Measurements from ENCODE around the gene ACOT11. TPM values are rescaled to one million over a fixed set of nuclear protein-coding genes. Genes with fewer than 3 reads are reported as not detected.

ACOT11 gene
- polyA plus RNA-seq, 1 of the 3 experiments (the other 2 are of a cell fraction) = 6.9 TPM

GRCh38 chr1:54564312-54565112, 16.5 kb downstream of the ACOT11 start:
- ChIA-PET POLR2A (interaction anchor here (1.6 kb wide), 1 partner anchor 16 kb away, joined by 3 read pairs; the partner anchor contains the start of gene ACOT11), CTCF (no interaction called here)
- WGBS (ENCODE audit: low lambda C conversion rate) = 93% methylated on average over 16 of the region's 17 CpGs
- DNase-seq = no peak
- no peaks in the 10 kb centered on the region for H3K79me2 ChIP-seq (ENCODE audit: insufficient read depth)
- H3K4me1 ChIP-seq (ENCODE audit: control insufficient read depth in 1 of 2, insufficient read depth in 2 of 2, low read depth in 1 of 2, low read length in 1 of 2) = peaks cover 0 to 9% of the 10 kb centered on the region in 2 experiments; a peak in 2 of 4 replicates
- H3K9me2 ChIP-seq = no peaks in the 10 kb centered on the region
- H3K27me3 ChIP-seq (ENCODE audit: insufficient read depth) = no peaks in the 10 kb centered on the region
- no peak overlapping the region for H3K27ac ChIP-seq (ENCODE audit: low read depth in 2 of 2, low read length in 1 of 2)
- TF ChIP-seq, protein P1, sequence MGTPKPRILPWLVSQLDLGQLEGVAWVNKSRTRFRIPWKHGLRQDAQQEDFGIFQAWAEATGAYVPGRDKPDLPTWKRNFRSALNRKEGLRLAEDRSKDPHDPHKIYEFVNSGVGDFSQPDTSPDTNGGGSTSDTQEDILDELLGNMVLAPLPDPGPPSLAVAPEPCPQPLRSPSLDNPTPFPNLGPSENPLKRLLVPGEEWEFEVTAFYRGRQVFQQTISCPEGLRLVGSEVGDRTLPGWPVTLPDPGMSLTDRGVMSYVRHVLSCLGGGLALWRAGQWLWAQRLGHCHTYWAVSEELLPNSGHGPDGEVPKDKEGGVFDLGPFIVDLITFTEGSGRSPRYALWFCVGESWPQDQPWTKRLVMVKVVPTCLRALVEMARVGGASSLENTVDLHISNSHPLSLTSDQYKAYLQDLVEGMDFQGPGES (IDR thresholded peaks at IDR 0.05; ENCODE audit: low read depth, low read length) = no peak
- no peak for TF ChIP-seq RFX5 (IDR thresholded peaks at IDR 0.05; ENCODE audit: low read length)
- TF ChIP-seq, protein P2, sequence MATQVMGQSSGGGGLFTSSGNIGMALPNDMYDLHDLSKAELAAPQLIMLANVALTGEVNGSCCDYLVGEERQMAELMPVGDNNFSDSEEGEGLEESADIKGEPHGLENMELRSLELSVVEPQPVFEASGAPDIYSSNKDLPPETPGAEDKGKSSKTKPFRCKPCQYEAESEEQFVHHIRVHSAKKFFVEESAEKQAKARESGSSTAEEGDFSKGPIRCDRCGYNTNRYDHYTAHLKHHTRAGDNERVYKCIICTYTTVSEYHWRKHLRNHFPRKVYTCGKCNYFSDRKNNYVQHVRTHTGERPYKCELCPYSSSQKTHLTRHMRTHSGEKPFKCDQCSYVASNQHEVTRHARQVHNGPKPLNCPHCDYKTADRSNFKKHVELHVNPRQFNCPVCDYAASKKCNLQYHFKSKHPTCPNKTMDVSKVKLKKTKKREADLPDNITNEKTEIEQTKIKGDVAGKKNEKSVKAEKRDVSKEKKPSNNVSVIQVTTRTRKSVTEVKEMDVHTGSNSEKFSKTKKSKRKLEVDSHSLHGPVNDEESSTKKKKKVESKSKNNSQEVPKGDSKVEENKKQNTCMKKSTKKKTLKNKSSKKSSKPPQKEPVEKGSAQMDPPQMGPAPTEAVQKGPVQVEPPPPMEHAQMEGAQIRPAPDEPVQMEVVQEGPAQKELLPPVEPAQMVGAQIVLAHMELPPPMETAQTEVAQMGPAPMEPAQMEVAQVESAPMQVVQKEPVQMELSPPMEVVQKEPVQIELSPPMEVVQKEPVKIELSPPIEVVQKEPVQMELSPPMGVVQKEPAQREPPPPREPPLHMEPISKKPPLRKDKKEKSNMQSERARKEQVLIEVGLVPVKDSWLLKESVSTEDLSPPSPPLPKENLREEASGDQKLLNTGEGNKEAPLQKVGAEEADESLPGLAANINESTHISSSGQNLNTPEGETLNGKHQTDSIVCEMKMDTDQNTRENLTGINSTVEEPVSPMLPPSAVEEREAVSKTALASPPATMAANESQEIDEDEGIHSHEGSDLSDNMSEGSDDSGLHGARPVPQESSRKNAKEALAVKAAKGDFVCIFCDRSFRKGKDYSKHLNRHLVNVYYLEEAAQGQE (IDR thresholded peaks at IDR 0.05; ENCODE audit: low read depth, low read length) = no peak
- no peak for TF ChIP-seq SMC3 (IDR thresholded peaks at IDR 0.05; ENCODE audit: low read depth, low read length)
- TF ChIP-seq NFIC (IDR thresholded peaks at IDR 0.05; ENCODE audit: borderline replicate concordance) = no peak
- no peak for TF ChIP-seq ELF1 (IDR thresholded peaks at IDR 0.05)
- no peak for TF ChIP-seq FOXJ3 (CRISPR knock-in tag; IDR thresholded peaks at IDR 0.05)
- TF ChIP-seq MXI1 (IDR thresholded peaks at IDR 0.05; ENCODE audit: low read depth, low read length) = no peak
- no peak overlapping the region for H3K4me2 ChIP-seq
- no peaks in the 10 kb centered on the region for H3K36me3 ChIP-seq (replicated peaks in 1 of 2; ENCODE audit: control insufficient read depth in 1 of 2, insufficient read depth in 2 of 2, low read length in 1 of 2)
- no peaks in the 10 kb centered on the region for H3K9me3 ChIP-seq
- no peaks in the 10 kb centered on the region for H4K20me1 ChIP-seq (ENCODE audit: insufficient read depth)
- no peak overlapping the region for H3K4me3 ChIP-seq (ENCODE audit: low read depth in 2 of 2, low read length in 1 of 2)
- no peak overlapping the region for H2AFZ ChIP-seq (ENCODE audit: low read depth)
- H3K9ac ChIP-seq = no peak overlapping the region
- no peaks in the 10 kb centered on the region for H3F3A ChIP-seq (replicated peaks; ENCODE audit: insufficient read depth)

DNA sequence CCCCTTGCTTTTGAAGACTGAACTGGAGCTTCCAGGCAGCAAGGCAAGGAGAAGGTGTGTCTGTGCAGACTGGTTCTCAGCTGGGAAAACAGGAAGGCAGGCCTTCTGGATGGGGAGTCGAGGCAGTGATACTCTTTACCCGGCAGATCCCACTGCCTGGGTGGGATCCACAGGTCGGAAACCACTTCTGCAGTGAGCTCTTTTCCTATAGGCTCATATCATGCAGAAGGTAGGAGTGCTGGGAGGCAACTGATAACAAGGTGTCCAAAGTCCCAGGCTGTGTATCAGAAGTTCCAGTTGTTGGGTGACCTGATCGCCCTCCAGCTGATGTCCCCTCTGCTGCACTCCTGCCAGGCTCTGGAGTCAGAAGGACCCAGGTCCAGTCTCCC, 17.1 kb downstream of the ACOT11 start:
- CTCF ChIA-PET = interaction anchor here (0.7 to 1.0 kb wide), 4 partner anchors 14 to 484 kb away, joined by 3 read pairs; partner anchors contain the start of gene ACOT11
- WGBS (ENCODE audit: low lambda C conversion rate) = 92% methylated on average over 3 of the region's 4 CpGs
- H3F3A ChIP-seq (replicated peaks; ENCODE audit: insufficient read depth) = no peaks in the 10 kb centered on the region

More for the DNA sequence above, 17.1 kb downstream of the ACOT11 start:
- H3K79me2 ChIP-seq (ENCODE audit: insufficient read depth) = no peaks in the 10 kb centered on the region
- no peak overlapping the region for H3K4me2 ChIP-seq
- no peaks in the 10 kb centered on the region for H4K20me1 ChIP-seq (ENCODE audit: insufficient read depth)
- no peaks in the 10 kb centered on the region for H3K36me3 ChIP-seq (replicated peaks in 1 of 2; ENCODE audit: control insufficient read depth in 1 of 2, insufficient read depth in 2 of 2, low read length in 1 of 2)
- no peaks in the 10 kb centered on the region for H3K9me2 ChIP-seq
- TF ChIP-seq CTCF (IDR thresholded peaks at IDR 0.05) (no peak), JUND (IDR thresholded peaks at IDR 0.05) (no peak)
- TF ChIP-seq, protein P3, sequence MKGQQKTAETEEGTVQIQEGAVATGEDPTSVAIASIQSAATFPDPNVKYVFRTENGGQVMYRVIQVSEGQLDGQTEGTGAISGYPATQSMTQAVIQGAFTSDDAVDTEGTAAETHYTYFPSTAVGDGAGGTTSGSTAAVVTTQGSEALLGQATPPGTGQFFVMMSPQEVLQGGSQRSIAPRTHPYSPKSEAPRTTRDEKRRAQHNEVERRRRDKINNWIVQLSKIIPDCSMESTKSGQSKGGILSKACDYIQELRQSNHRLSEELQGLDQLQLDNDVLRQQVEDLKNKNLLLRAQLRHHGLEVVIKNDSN (IDR thresholded peaks at IDR 0.05; ENCODE audit: borderline replicate concordance, low read depth) = no peak
- TF ChIP-seq, protein P2 (IDR thresholded peaks at IDR 0.05; ENCODE audit: low read depth, low read length) = no peak
- H3K9me3 ChIP-seq = no peaks in the 10 kb centered on the region
- no peak overlapping the region for H2AFZ ChIP-seq (ENCODE audit: low read depth)
- POLR2A ChIA-PET = interaction anchor here (1.6 kb wide), 1 partner anchor 17 kb away, joined by 3 read pairs; the partner anchor contains the start of gene ACOT11
- H3K4me3 ChIP-seq (ENCODE audit: low read depth in 2 of 2, low read length in 1 of 2) = no peak overlapping the region
- no peaks in the 10 kb centered on the region for H3K27me3 ChIP-seq (ENCODE audit: insufficient read depth)
- peaks cover 0 to 8% of the 10 kb centered on the region in 2 experiments; a peak in 2 of 4 replicates for H3K4me1 ChIP-seq (ENCODE audit: control insufficient read depth in 1 of 2, insufficient read depth in 2 of 2, low read depth in 1 of 2, low read length in 1 of 2)
- DNase-seq = no peak
- H3K27ac ChIP-seq (ENCODE audit: low read depth in 2 of 2, low read length in 1 of 2) = no peak overlapping the region
- H3K9ac ChIP-seq = no peak overlapping the region
